ENCODE data around the gene MED13.

The MED13 gene, protein sequence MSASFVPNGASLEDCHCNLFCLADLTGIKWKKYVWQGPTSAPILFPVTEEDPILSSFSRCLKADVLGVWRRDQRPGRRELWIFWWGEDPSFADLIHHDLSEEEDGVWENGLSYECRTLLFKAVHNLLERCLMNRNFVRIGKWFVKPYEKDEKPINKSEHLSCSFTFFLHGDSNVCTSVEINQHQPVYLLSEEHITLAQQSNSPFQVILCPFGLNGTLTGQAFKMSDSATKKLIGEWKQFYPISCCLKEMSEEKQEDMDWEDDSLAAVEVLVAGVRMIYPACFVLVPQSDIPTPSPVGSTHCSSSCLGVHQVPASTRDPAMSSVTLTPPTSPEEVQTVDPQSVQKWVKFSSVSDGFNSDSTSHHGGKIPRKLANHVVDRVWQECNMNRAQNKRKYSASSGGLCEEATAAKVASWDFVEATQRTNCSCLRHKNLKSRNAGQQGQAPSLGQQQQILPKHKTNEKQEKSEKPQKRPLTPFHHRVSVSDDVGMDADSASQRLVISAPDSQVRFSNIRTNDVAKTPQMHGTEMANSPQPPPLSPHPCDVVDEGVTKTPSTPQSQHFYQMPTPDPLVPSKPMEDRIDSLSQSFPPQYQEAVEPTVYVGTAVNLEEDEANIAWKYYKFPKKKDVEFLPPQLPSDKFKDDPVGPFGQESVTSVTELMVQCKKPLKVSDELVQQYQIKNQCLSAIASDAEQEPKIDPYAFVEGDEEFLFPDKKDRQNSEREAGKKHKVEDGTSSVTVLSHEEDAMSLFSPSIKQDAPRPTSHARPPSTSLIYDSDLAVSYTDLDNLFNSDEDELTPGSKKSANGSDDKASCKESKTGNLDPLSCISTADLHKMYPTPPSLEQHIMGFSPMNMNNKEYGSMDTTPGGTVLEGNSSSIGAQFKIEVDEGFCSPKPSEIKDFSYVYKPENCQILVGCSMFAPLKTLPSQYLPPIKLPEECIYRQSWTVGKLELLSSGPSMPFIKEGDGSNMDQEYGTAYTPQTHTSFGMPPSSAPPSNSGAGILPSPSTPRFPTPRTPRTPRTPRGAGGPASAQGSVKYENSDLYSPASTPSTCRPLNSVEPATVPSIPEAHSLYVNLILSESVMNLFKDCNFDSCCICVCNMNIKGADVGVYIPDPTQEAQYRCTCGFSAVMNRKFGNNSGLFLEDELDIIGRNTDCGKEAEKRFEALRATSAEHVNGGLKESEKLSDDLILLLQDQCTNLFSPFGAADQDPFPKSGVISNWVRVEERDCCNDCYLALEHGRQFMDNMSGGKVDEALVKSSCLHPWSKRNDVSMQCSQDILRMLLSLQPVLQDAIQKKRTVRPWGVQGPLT (N-terminal part only)

GRCh38 chr17:62064791-62065563, at the start of gene MED13:
Gene MED13 (minus strand): TSS chr17:62065278. CDS start chr17:62065205, 73 bp downstream.
- Histone ChIP-seq H3K4me1 (ENCODE audit: insufficient read depth, low read length) (peaks cover 10% of the 10 kb centered on the region; the same call in 1 of the 2 replicates), H3K36me3 (ENCODE audit: insufficient read depth, low read length) (peaks cover 5% of the 10 kb centered on the region; the same call in 1 of the 2 replicates), H3K9me3 (ENCODE audit: control insufficient read depth, insufficient read depth, low read length) (no peaks in the 10 kb centered on the region), H3K9ac (ENCODE audit: low read depth, low read length) (peak within 1 kb of the TSS; percentile 93)

- no peak overlapping the region for H3K9ac ChIP-seq (ENCODE audit: low read depth, low read length)
- no peaks in the 10 kb centered on the region for H3K9me3 ChIP-seq (ENCODE audit: control insufficient read depth, insufficient read depth, low read length)
- no peaks in the 10 kb centered on the region for H3K36me3 ChIP-seq (ENCODE audit: insufficient read depth, low read length)
- H3K4me1 ChIP-seq (ENCODE audit: insufficient read depth, low read length), result no peaks in the 10 kb centered on the region
Measured at GRCh38 chr17:62112229-62112628, 47.2 kb upstream of the MED13 start.

DNA sequence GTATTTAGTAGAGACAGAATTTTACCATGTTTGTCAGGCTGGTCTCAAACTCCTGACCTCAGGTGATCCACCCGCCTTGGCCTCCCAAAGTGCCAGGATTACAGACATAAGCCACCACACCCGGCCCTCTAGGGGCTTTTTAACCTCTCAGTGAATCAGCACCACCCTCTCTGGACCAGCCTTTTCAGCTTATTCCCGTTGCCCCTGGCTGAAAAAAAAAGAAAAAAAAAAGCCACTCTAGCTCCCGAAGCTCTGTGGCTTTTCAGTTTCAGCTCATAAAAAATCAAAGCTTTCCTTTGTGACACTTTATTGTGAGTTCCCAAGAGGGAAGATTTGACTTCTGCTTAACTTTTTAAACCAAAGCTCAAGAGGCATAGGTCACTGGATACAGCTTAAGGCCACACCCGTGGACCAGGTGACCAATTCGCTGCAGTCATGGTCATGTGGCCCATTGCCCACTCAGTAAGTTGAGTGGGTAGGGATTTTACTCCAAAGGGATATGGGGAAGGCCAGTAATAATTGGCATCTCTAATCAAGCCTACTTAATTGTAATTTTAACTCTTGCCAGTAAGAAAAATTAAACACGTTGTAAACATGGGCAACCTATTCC, 46.6 kb upstream of the MED13 start:
- no peaks in the 10 kb centered on the region for H3K36me3 ChIP-seq (ENCODE audit: insufficient read depth, low read length)
- H3K9me3 ChIP-seq (ENCODE audit: control insufficient read depth, insufficient read depth, low read length), result no peaks in the 10 kb centered on the region
- no peaks in the 10 kb centered on the region for H3K4me1 ChIP-seq (ENCODE audit: insufficient read depth, low read length)
- H3K9ac ChIP-seq (ENCODE audit: low read depth, low read length), result no peak overlapping the region

GRCh38 chr17:62110923-62111484, 45.9 kb upstream of the MED13 start:
- H3K36me3 ChIP-seq (ENCODE audit: insufficient read depth, low read length), result no peaks in the 10 kb centered on the region
- H3K4me1 ChIP-seq (ENCODE audit: insufficient read depth, low read length), result no peaks in the 10 kb centered on the region
- H3K9ac ChIP-seq (ENCODE audit: low read depth, low read length), result no peak overlapping the region
- H3K9me3 ChIP-seq (ENCODE audit: control insufficient read depth, insufficient read depth, low read length), result no peaks in the 10 kb centered on the region

- Histone ChIP-seq H3K9ac (ENCODE audit: low read depth, low read length) (no peak overlapping the region), H3K36me3 (ENCODE audit: insufficient read depth, low read length) (no peaks in the 10 kb centered on the region), H3K4me1 (ENCODE audit: insufficient read depth, low read length) (peaks cover 8% of the 10 kb centered on the region; the same call in 1 of the 2 replicates), H3K9me3 (ENCODE audit: control insufficient read depth, insufficient read depth, low read length) (no peaks in the 10 kb centered on the region)
Measured at GRCh38 chr17:62109924-62110323, 44.8 kb upstream of the MED13 start.

DNA sequence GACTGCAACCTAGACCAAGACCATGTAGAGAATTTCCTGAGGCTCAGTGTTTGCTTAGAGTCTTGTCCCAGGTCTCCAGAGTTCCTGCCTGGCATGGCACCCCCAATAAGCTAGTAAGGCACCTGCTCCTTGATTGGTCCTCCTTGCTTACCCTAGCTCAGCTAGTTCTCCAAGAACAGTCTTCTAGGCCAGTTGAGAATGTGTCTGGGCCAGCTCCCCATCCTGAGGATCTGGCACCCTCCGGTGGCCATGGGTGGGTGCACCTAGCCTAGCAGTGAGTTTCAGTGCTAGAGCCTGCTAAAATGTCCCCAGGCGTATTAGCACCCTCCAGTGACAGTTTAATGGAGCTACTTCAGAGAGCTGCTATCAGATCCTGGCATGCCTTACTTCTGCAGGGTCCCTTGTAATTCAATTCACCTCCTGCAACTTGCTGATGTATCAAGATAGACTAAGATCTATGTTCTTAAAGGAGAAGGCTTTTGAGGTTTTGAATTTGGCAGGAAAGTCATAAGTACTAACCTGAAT, 44.4 kb upstream of the MED13 start:
- Histone ChIP-seq H3K4me1 (ENCODE audit: insufficient read depth, low read length) (peaks cover 11% of the 10 kb centered on the region; the same call in 1 of the 2 replicates), H3K36me3 (ENCODE audit: insufficient read depth, low read length) (no peaks in the 10 kb centered on the region), H3K9me3 (ENCODE audit: control insufficient read depth, insufficient read depth, low read length) (no peaks in the 10 kb centered on the region), H3K9ac (ENCODE audit: low read depth, low read length) (no peak overlapping the region)

DNA sequence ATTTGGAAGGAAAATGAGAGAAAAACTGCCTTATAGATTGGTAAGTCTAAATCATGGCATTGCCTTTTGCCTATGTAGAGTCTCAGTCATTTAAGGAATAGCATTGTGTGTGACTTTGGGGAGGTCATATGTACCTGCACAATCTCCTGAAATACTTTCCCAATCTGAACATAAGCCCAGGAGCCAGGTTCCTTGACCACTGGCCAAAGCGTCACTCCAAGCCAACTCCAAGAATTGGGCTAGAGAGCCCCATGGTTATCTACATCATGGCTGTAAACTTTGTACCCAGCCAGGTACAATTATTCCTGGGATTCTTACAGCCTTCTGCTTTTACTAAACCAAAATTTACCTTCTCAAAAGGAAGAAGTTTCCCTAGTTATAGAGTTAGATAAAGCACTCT, 40.8 kb upstream of the MED13 start:
- H3K9me3 ChIP-seq (ENCODE audit: control insufficient read depth, insufficient read depth, low read length), result no peaks in the 10 kb centered on the region
- H3K4me1 ChIP-seq (ENCODE audit: insufficient read depth, low read length), result peaks cover 11% of the 10 kb centered on the region; the same call in 1 of the 2 replicates
- no peak overlapping the region for H3K9ac ChIP-seq (ENCODE audit: low read depth, low read length)
- H3K36me3 ChIP-seq (ENCODE audit: insufficient read depth, low read length), result no peaks in the 10 kb centered on the region

DNA sequence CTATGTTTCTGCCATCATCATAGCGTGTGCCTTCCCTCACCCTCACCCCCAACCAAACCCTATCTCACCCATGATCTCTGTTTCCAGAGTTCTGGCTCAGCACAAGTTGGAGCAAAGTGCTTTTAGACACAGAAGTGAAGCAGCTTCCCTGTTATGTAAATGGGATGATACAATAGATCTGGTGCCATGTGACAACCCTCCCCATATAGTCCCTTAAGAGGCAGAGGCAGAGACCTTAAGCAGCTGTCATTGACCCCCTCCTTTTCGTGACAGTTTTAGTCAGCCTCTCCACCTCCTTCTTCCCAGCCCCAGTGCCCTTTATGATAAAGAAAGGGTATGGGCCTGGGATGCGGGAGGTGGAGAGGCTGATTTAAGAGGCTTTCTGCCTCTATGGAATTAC, 40.3 kb upstream of the MED13 start:
- peaks cover 11% of the 10 kb centered on the region; the same call in 1 of the 2 replicates for H3K4me1 ChIP-seq (ENCODE audit: insufficient read depth, low read length)
- H3K9me3 ChIP-seq (ENCODE audit: control insufficient read depth, insufficient read depth, low read length), result no peaks in the 10 kb centered on the region
- H3K36me3 ChIP-seq (ENCODE audit: insufficient read depth, low read length), result no peaks in the 10 kb centered on the region
- no peak overlapping the region for H3K9ac ChIP-seq (ENCODE audit: low read depth, low read length)

DNA sequence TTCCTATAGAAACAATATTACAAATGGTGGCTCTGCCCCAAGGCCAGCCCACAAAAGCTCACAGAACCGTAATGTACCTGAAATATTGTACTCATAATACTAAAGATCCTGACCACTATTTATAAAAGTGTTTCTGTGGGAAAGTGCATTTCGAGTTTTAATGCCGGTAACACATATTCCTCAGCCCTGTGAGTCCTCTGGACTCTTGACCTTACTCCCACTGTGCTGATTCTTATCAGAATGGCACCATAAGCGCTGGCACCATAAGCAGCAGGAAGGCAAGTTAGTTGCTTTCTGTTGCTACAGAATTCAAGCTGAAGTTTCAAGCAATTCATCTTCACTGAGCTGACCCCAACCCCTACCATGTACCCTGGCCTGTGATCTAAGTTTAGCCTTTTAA, 36.4 kb upstream of the MED13 start:
- no peak overlapping the region for H3K9ac ChIP-seq (ENCODE audit: low read depth, low read length)
- H3K36me3 ChIP-seq (ENCODE audit: insufficient read depth, low read length), result no peaks in the 10 kb centered on the region
- peaks cover 11% of the 10 kb centered on the region; the same call in 1 of the 2 replicates for H3K4me1 ChIP-seq (ENCODE audit: insufficient read depth, low read length)
- no peaks in the 10 kb centered on the region for H3K9me3 ChIP-seq (ENCODE audit: control insufficient read depth, insufficient read depth, low read length)

DNA sequence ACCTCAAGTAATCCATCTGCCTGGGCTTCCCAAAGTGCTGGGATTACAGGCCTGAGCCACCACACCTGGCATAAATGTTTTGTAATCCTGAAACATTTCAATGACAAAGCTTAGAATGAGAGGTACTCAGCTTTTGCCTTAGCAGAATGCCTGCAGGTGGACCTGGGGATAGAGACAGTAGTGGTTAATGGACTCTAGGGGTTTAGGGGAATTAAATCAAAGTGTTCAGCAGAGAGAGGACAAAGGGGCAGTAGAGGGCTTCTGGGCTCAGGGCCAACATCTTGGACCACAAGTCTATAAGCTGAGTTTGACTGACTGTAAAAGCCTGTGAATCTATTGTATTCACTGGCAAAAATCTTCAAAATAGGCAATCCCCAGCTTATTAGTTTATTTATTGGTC, 36.0 kb upstream of the MED13 start:
- Histone ChIP-seq H3K9ac (ENCODE audit: low read depth, low read length) (no peak overlapping the region), H3K9me3 (ENCODE audit: control insufficient read depth, insufficient read depth, low read length) (no peaks in the 10 kb centered on the region), H3K36me3 (ENCODE audit: insufficient read depth, low read length) (no peaks in the 10 kb centered on the region), H3K4me1 (ENCODE audit: insufficient read depth, low read length) (peaks cover 11% of the 10 kb centered on the region; the same call in 1 of the 2 replicates)

DNA sequence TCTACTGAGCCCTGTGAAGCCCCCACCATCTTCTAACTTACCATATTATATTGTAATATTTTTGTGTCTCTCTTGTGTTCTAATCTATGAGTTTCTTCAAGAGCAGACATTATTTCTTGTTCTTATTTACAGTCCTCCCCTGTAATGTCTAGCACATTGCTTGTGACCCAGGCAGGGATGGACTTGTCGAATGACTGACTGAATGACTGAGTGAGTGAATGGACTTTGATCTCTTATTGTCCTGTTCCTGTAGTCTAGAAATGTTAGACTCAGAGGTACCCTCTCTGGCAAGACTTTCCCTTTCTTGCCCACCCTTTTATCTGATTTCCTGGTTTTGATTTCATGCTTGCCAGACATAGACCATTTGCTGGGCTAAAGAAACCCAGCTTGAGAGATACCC, 35.0 kb upstream of the MED13 start:
- no peak overlapping the region for H3K9ac ChIP-seq (ENCODE audit: low read depth, low read length)
- H3K36me3 ChIP-seq (ENCODE audit: insufficient read depth, low read length), result no peaks in the 10 kb centered on the region
- peaks cover 4% of the 10 kb centered on the region; the same call in 1 of the 2 replicates for H3K4me1 ChIP-seq (ENCODE audit: insufficient read depth, low read length)
- no peaks in the 10 kb centered on the region for H3K9me3 ChIP-seq (ENCODE audit: control insufficient read depth, insufficient read depth, low read length)

DNA sequence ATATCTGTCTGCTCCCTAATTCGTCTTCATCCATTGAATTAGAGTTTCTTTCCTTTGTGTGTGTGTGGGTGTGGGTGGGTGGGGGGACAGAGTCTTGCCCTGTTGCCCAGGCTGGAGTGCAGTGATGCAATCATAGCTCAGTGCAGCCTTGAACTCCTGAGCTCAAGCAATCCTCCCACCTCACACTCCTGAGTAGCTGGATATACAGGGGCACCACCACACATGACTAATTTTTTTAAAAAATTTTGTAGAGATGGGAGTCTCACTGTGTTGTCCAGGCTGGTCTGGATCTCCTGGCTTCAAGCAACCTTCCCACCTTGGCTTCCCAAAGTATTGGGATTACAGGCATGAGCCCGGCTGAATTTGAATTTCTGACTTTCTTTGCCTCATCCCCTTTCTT, 34.5 kb upstream of the MED13 start:
- H3K36me3 ChIP-seq (ENCODE audit: insufficient read depth, low read length), result no peaks in the 10 kb centered on the region
- no peak overlapping the region for H3K9ac ChIP-seq (ENCODE audit: low read depth, low read length)
- H3K9me3 ChIP-seq (ENCODE audit: control insufficient read depth, insufficient read depth, low read length), result no peaks in the 10 kb centered on the region
- no peaks in the 10 kb centered on the region for H3K4me1 ChIP-seq (ENCODE audit: insufficient read depth, low read length)
